CD14-positive monocyte (primary cell): Measurements from ENCODE around the gene HMGN3. TPM values are rescaled to one million over a fixed set of nuclear protein-coding genes. Genes with fewer than 3 reads are reported as not detected.

Source experiments
- DNase-seq, 3 donors: peaks; one replicate each; pipeline ENCODE4 v3.0.0-alpha.2; 2011 to 2022
- H2AFZ ChIP-seq: 2 replicates; pipeline ENCODE4 v1.6.0; 2012; ENCODE audit warnings: mild to moderate bottlenecking, low read depth, low read length, inconsistent platforms; ENCODE audit not compliant: insufficient read depth, poor library complexity, severe bottlenecking
- H3K27ac ChIP-seq, 2 donors: 1 replicate in 1 of 2; 2 replicates in 1 of 2; pipeline ENCODE4 v1.5.1; 2012 to 2013; ENCODE audit warnings: low read length in 2 of 2, control low read depth in 1 of 2, inconsistent platforms in 1 of 2, low read depth in 1 of 2, mild to moderate bottlenecking in 1 of 2
- H3K27me3 ChIP-seq, 2 donors: one replicate each; pipeline versions ENCODE4 v1.6.0 to v1.6.1; 2011 to 2013; ENCODE audit warnings: low read length in 2 of 2; ENCODE audit not compliant: control insufficient read depth in 2 of 2, insufficient read depth in 2 of 2
- H3K36me3 ChIP-seq, 2 donors: replicated peaks in 1 of 2; 1 replicate in 1 of 2; 2 replicates in 1 of 2; pipeline versions ENCODE4 v1.5.1 to v1.6.1; 2012 to 2013; ENCODE audit warnings: low read length in 2 of 2, control low read depth in 1 of 2, inconsistent platforms in 1 of 2, mild to moderate bottlenecking in 1 of 2; ENCODE audit not compliant: insufficient read depth in 2 of 2, control insufficient read depth in 1 of 2
- H3K4me1 ChIP-seq, 2 donors: 1 replicate in 1 of 2; 2 replicates in 1 of 2; pipeline versions ENCODE4 v1.5.1 to v1.6.1; 2012 to 2013; ENCODE audit warnings: low read length in 2 of 2, control low read depth in 1 of 2, inconsistent platforms in 1 of 2, mild to moderate bottlenecking in 1 of 2, moderate library complexity in 1 of 2; ENCODE audit not compliant: insufficient read depth in 2 of 2, control insufficient read depth in 1 of 2
- H3K4me2 ChIP-seq: replicated peaks from 2 replicates; pipeline ENCODE3; 2012; ENCODE audit warnings: low read length, moderate library complexity, mild to moderate bottlenecking; ENCODE audit not compliant: poor library complexity, severe bottlenecking; ENCODE audit errors: extremely low read depth
- H3K4me3 ChIP-seq, 3 experiments: fragments of 200-600 bp in 1 of 3; sonication (generic) in 1 of 3; replicated peaks in 1 of 3; 1 replicate in 2 of 3; 2 replicates in 1 of 3; pipeline ENCODE4 v1.5.1; 2011 to 2013; ENCODE audit warnings: low read length in 3 of 3, mild to moderate bottlenecking in 3 of 3, control low read depth in 2 of 3, low read depth in 2 of 3, inconsistent platforms in 1 of 3, moderate library complexity in 1 of 3
- H3K79me2 ChIP-seq: 2 replicates; pipeline ENCODE4 v1.6.0; 2012; ENCODE audit warnings: mild to moderate bottlenecking, control low read depth, inconsistent platforms, low read length, moderate library complexity; ENCODE audit not compliant: insufficient read depth
- H3K9ac ChIP-seq: 2 replicates; pipeline ENCODE4 v1.6.0; 2017; ENCODE audit warnings: low read length, mild to moderate bottlenecking; ENCODE audit not compliant: insufficient read depth, poor library complexity, severe bottlenecking
- H3K9me3 ChIP-seq, 2 donors: replicated peaks in 1 of 2; 1 replicate in 1 of 2; 2 replicates in 1 of 2; pipeline versions ENCODE4 v1.5.1 to v1.6.1; 2012 to 2013; ENCODE audit warnings: low read length in 2 of 2, control low read depth in 1 of 2; ENCODE audit not compliant: control insufficient read depth in 1 of 2, insufficient read depth in 1 of 2
- H4K20me1 ChIP-seq: 2 replicates; pipeline ENCODE4 v1.6.0; 2012; ENCODE audit warnings: mild to moderate bottlenecking, low read length, control low read depth, moderate library complexity; ENCODE audit not compliant: insufficient read depth
- H3K27ac Mint-ChIP-seq, 7 donors: one replicate each; pipeline ENCODE4 v1.8.0; 2020; ENCODE audit warnings: mild to moderate bottlenecking in 7 of 7, mixed read lengths in 7 of 7, moderate library complexity in 6 of 7, inconsistent platforms in 2 of 7
- H3K27me3 Mint-ChIP-seq, 3 donors: one replicate each; pipeline ENCODE4 v1.8.0; 2021 to 2022; ENCODE audit warnings: low read depth in 3 of 3, mild to moderate bottlenecking in 3 of 3, mixed read lengths in 3 of 3, moderate library complexity in 3 of 3, inconsistent platforms in 1 of 3
- H3K36me3 Mint-ChIP-seq, 2 donors: one replicate each; pipeline ENCODE4 v1.8.0; 2020; ENCODE audit warnings: mixed read lengths in 2 of 2, inconsistent platforms in 1 of 2, mild to moderate bottlenecking in 1 of 2
- H3K4me1 Mint-ChIP-seq: one replicate; pipeline ENCODE4 v1.8.0; 2020; ENCODE audit warnings: mild to moderate bottlenecking, mixed read lengths
- H3K4me3 Mint-ChIP-seq, 2 donors: one replicate each; pipeline ENCODE4 v1.8.0; 2020; ENCODE audit warnings: mild to moderate bottlenecking in 2 of 2, mixed read lengths in 2 of 2, moderate library complexity in 1 of 2
- H3K9me3 Mint-ChIP-seq, 7 donors: one replicate each; pipeline ENCODE4 v1.8.0; 2020 to 2022; ENCODE audit warnings: mixed read lengths in 7 of 7, mild to moderate bottlenecking in 6 of 7, moderate library complexity in 6 of 7, inconsistent platforms in 2 of 7
- CTCF ChIP-seq: fragments of 200-600 bp; IDR thresholded peaks from one replicate; pipeline ENCODE4 v1.8.0; 2022; ENCODE audit warnings: antibody characterized with exemption, mild to moderate bottlenecking
- WGBS: methylation state at CpG from one replicate; pipeline ENCODE4 v1.1.5; 2013; ENCODE audit warnings: missing lambda C conversion rate; ENCODE audit not compliant: insufficient coverage; 5-methylcytosine and 5-hydroxymethylcytosine counted together
- intact Hi-C, 2 donors: fragments of 100-400 bp; cut with micrococcal nuclease; formaldehyde crosslinking; loops; one replicate each; pipeline versions ENCODE4 v1.15.0 to v1.15.1; 2023
- polyA plus RNA-seq, 3 donors: library from polyadenylated mRNA; depleted of rRNA in 1 of 3; unstranded in 2 of 3; stranded (reverse) in 1 of 3; fragments of 300-500 nt in 2 of 3; fragments of >200 nt in 1 of 3; fragmentation: Illumina TruSeq in 2 of 3; gene quantifications; 1 replicate in 2 of 3; 2 replicates in 1 of 3; pipeline ENCODE4 v1.2.3, GENCODE V29; 2012 to 2021

HMGN3 gene
- polyA plus RNA-seq, 3 donors, result 63.9 to 106 (median 84.4) TPM

- Histone ChIP-seq H3K36me3 (no peaks in the 10 kb centered on the region), H3K27me3 (no peaks in the 10 kb centered on the region), H2AFZ (no peak overlapping the region), H4K20me1 (peaks cover 15% of the 10 kb centered on the region), H3K9ac (no peak overlapping the region), H3K27ac (no peak overlapping the region), H3K4me1 (peaks cover 11 to 14% of the 10 kb centered on the region in 2 donors), H3K79me2 (peaks cover 68% of the 10 kb centered on the region), H3K9me3 (no peaks in the 10 kb centered on the region), H3K4me2 (no peak overlapping the region), H3K4me3 (no peak overlapping the region)
- peaks cover 4 to 8% of the 10 kb centered on the region in 2 donors for H3K36me3 Mint-ChIP-seq
- no peak for TF ChIP-seq CTCF
- no peaks in the 10 kb centered on the region for H3K27me3 Mint-ChIP-seq
- no peak overlapping the region for H3K27ac Mint-ChIP-seq
- intact Hi-C loops, result loop anchor here (5.0 to 10.0 kb wide), 3 partner anchors 154 to 306 kb away; partner anchors contain the start of genes PHIP (in 2 of the 2) and LCA5 (in 1 of the 2)
- peaks cover 22% of the 10 kb centered on the region for H3K4me1 Mint-ChIP-seq
- H3K4me3 Mint-ChIP-seq, result no peak overlapping the region
- DNase-seq, result no peak
- H3K9me3 Mint-ChIP-seq, result peaks cover 0 to 3% (median 0%) of the 10 kb centered on the region in 7 donors
These were observed 2.8 kb downstream of the HMGN3 start for GRCh38 chr6:79231666-79232065.

- peaks cover 4 to 8% of the 10 kb centered on the region in 2 donors for H3K36me3 Mint-ChIP-seq
- no peaks in the 10 kb centered on the region for H3K9me3 ChIP-seq
- H3K4me1 ChIP-seq, result peaks cover 11 to 14% of the 10 kb centered on the region in 2 donors
- H2AFZ ChIP-seq, result no peak overlapping the region
- H3K9ac ChIP-seq, result no peak overlapping the region
- no peaks in the 10 kb centered on the region for H3K36me3 ChIP-seq
- no peak for TF ChIP-seq CTCF
- intact Hi-C loops, result loop anchor here (5.0 to 10.0 kb wide), 3 partner anchors 154 to 306 kb away; partner anchors contain the start of genes PHIP (in 2 of the 2) and LCA5 (in 1 of the 2)
- H3K4me1 Mint-ChIP-seq, result peaks cover 23% of the 10 kb centered on the region
- no peak overlapping the region for H3K4me3 Mint-ChIP-seq
- peaks cover 0 to 3% (median 0%) of the 10 kb centered on the region in 7 donors for H3K9me3 Mint-ChIP-seq
- no peak overlapping the region for H3K27ac ChIP-seq
- peaks cover 73% of the 10 kb centered on the region for H3K79me2 ChIP-seq
- no peak overlapping the region for H3K4me3 ChIP-seq
- no peak overlapping the region for H3K27ac Mint-ChIP-seq
- peaks cover 17% of the 10 kb centered on the region for H4K20me1 ChIP-seq
- H3K27me3 ChIP-seq, result no peaks in the 10 kb centered on the region
- 90% methylated on average over 3 of the region's 4 CpGs for WGBS
- no peaks in the 10 kb centered on the region for H3K27me3 Mint-ChIP-seq
- H3K4me2 ChIP-seq, result no peak overlapping the region
- DNase-seq, result no peak
These were observed 3.4 kb downstream of the HMGN3 start for GRCh38 chr6:79231101-79231500.
